DOHH2 (cell line): ENCODE results near the gene ACTR6.

ENCODE experiments used
- H3F3A ChIP-seq: fragments of 200-600 bp; sonication (generic), shearing (Covaris generic); 2 replicates; pipeline ENCODE4 v1.6.0; 2016; ENCODE audit warnings: antibody characterized with exemption, mild to moderate bottlenecking; ENCODE audit not compliant: control insufficient read depth, insufficient read depth
- H3K27ac ChIP-seq: fragments of 200-600 bp; sonication (generic); 2 replicates; pipeline ENCODE4 v1.5.1; 2014; ENCODE audit warnings: low read depth, mild to moderate bottlenecking, low read length, moderate library complexity
- H3K27me3 ChIP-seq: fragments of 200-600 bp; sonication (generic); 2 replicates; pipeline ENCODE4 v1.6.1; 2014; ENCODE audit warnings: mild to moderate bottlenecking, low read length, mixed read lengths; ENCODE audit not compliant: control insufficient read depth
- H3K36me3 ChIP-seq: fragments of 200-600 bp; sonication (generic); 2 replicates; pipeline ENCODE4 v1.6.1; 2014; ENCODE audit warnings: mild to moderate bottlenecking, low read length, moderate library complexity, mixed read lengths; ENCODE audit not compliant: control insufficient read depth
- H3K4me1 ChIP-seq: fragments of 200-600 bp; sonication (generic); 2 replicates; pipeline ENCODE4 v1.6.1; 2014; ENCODE audit warnings: mild to moderate bottlenecking, low read length, mixed read lengths; ENCODE audit not compliant: control insufficient read depth
- H3K4me2 ChIP-seq: fragments of 200-600 bp; sonication (generic); 2 replicates; pipeline ENCODE4 v1.6.0; 2014; ENCODE audit warnings: mild to moderate bottlenecking, low read length, moderate library complexity
- H3K4me3 ChIP-seq: fragments of 200-600 bp; sonication (generic); 2 replicates; pipeline ENCODE4 v1.5.1; 2014; ENCODE audit warnings: mild to moderate bottlenecking, low read length, mixed read lengths
- H3K79me2 ChIP-seq: fragments of 200-600 bp; sonication (generic); 2 replicates; pipeline ENCODE4 v1.6.1; 2014; ENCODE audit warnings: mild to moderate bottlenecking, low read length, mixed read lengths; ENCODE audit not compliant: control insufficient read depth
- H3K9me2 ChIP-seq: fragments of 200-600 bp; sonication (generic); replicated peaks from 2 replicates; pipeline ENCODE4 v1.6.1; 2014; ENCODE audit warnings: mild to moderate bottlenecking, low read length, mixed read lengths; ENCODE audit not compliant: control insufficient read depth
- H3K9me3 ChIP-seq: fragments of 200-600 bp; sonication (generic); 2 replicates; pipeline ENCODE4 v1.6.1; 2014; ENCODE audit warnings: antibody characterized with exemption, low read length, mixed read lengths; ENCODE audit not compliant: control insufficient read depth, insufficient read depth
- H4K20me1 ChIP-seq: fragments of 200-600 bp; sonication (generic); 2 replicates; pipeline ENCODE4 v1.6.0; 2014; ENCODE audit warnings: low read depth, mild to moderate bottlenecking, antibody characterized with exemption, low read length, moderate library complexity; ENCODE audit not compliant: control insufficient read depth, insufficient read depth
- EZH2phosphoT487 ChIP-seq: fragments of 200-600 bp; sonication (generic); IDR thresholded peaks from 2 replicates; pipeline ENCODE4 v1.6.1; 2017; ENCODE audit warnings: borderline replicate concordance, mild to moderate bottlenecking, antibody characterized with exemption, low read length, moderate library complexity, mixed read lengths
- TF ChIP-seq, protein P1 (sequence below): fragments of 200-600 bp; sonication (generic); IDR thresholded peaks from one replicate; pipeline ENCODE4 v1.5.1; 2014; ENCODE audit warnings: antibody characterized with exemption, mild to moderate bottlenecking, low read depth, low read length; ENCODE audit not compliant: poor library complexity, severe bottlenecking

ACTR6 gene

DNA sequence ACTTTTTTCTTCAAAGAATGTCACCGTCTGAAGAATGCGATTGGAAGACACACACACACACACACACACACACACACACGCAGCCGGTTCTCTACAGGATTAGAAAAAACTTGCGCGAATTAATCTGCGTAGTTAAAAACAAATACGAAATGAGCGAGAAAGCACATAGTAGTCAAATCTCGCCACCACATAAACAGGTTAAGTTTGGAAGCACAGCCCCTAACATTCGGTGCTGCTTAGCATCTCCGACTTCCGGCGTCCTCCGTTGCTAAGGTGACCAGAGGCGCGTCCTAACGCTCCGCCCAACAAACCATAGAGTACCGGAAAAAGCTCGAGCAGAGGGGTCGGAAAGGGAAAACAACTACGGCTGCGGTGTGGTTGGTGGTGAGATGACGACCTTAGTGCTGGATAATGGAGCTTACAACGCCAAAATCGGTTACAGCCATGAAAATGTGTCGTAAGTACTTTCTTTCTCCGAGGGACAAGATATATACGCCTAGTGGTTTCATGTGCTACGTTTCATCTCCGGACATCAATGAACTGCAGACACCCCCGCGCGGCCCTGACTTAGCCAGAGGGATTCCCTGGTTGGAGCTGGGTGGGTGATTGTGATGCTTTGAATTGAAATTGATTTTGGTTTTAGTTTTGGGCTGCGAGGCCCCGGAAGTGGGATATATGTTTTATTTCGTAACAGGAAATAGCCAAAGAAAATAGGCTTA, at the start of gene ACTR6:
Gene ACTR6, plus strand, starts transcription at position 353 of the 719 bp plus-strand sequence. Its CDS starts 37 bp downstream, at position 390.
- peak within 1 kb of the TSS; percentile 54 for H3K27ac ChIP-seq
- no peaks in the 10 kb centered on the region for H3K9me3 ChIP-seq
- no peaks in the 10 kb centered on the region for H4K20me1 ChIP-seq
- H3F3A ChIP-seq, result no peaks in the 10 kb centered on the region
- H3K9me2 ChIP-seq, result no peaks in the 10 kb centered on the region
- no peaks in the 10 kb centered on the region for H3K27me3 ChIP-seq
- H3K4me1 ChIP-seq, result peaks cover 29% of the 10 kb centered on the region
- peaks cover 55% of the 10 kb centered on the region for H3K79me2 ChIP-seq
- peaks cover 6% of the 10 kb centered on the region for H3K36me3 ChIP-seq
- H3K4me3 ChIP-seq, result peak within 1 kb of the TSS; percentile 93
- peak within 1 kb of the TSS; percentile 99 for H3K4me2 ChIP-seq
- no peak for TF ChIP-seq EZH2phosphoT487
- TF ChIP-seq, protein P1, sequence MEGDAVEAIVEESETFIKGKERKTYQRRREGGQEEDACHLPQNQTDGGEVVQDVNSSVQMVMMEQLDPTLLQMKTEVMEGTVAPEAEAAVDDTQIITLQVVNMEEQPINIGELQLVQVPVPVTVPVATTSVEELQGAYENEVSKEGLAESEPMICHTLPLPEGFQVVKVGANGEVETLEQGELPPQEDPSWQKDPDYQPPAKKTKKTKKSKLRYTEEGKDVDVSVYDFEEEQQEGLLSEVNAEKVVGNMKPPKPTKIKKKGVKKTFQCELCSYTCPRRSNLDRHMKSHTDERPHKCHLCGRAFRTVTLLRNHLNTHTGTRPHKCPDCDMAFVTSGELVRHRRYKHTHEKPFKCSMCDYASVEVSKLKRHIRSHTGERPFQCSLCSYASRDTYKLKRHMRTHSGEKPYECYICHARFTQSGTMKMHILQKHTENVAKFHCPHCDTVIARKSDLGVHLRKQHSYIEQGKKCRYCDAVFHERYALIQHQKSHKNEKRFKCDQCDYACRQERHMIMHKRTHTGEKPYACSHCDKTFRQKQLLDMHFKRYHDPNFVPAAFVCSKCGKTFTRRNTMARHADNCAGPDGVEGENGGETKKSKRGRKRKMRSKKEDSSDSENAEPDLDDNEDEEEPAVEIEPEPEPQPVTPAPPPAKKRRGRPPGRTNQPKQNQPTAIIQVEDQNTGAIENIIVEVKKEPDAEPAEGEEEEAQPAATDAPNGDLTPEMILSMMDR, result no peak

DNA sequence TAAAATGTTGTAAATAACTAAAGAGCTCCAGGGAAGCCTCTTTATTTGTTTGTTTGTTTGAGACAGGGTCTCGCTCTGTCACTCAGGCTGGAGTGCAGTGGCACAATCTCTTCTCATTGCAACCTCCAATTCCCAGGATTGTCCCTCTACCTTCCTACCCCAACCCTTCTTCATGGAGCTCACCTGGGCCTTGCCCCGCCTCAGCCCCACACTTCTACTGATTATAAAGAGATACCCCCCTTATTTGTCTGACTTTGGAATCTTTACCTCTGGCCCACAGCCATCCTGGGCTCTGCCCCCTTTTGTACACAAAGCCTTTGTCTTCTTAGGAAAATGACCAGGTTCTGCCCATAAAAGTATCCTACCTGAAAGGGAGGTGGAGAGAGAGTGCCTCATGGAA, 48.8 kb upstream of the ACTR6 start:
- H3K4me2 ChIP-seq, result no peak overlapping the region
- no peak overlapping the region for H3K27ac ChIP-seq
- H3K27me3 ChIP-seq, result no peaks in the 10 kb centered on the region
- no peaks in the 10 kb centered on the region for H4K20me1 ChIP-seq
- no peaks in the 10 kb centered on the region for H3K4me1 ChIP-seq
- no peaks in the 10 kb centered on the region for H3K9me3 ChIP-seq
- H3K4me3 ChIP-seq, result no peak overlapping the region
- H3K79me2 ChIP-seq, result no peaks in the 10 kb centered on the region
- no peaks in the 10 kb centered on the region for H3K36me3 ChIP-seq
- H3K9me2 ChIP-seq, result no peaks in the 10 kb centered on the region
- TF ChIP-seq, protein P1, result no peak
- TF ChIP-seq EZH2phosphoT487, result no peak
- no peaks in the 10 kb centered on the region for H3F3A ChIP-seq

DNA sequence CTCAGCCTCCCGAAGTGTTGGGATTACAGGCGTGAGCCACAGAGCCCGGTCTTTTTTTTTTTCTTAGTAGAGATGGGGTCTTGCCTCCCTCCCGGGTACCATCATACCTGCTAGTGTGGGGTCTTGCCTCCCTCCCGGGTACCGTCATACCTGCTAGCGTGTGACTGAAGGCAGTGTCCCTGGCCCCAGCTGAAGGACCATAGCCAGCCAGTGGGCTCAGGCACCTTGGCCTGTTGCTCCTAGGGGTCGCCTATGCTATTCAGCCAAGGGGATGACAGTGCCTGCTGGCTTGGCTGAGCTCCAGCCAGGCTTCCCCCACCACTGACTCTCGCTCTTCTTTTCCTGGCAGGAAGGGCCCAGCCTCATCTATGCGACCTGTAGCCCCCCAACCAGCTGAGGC, 47.5 kb upstream of the ACTR6 start:
- no peaks in the 10 kb centered on the region for H3K36me3 ChIP-seq
- no peaks in the 10 kb centered on the region for H4K20me1 ChIP-seq
- H3K79me2 ChIP-seq, result no peaks in the 10 kb centered on the region
- H3F3A ChIP-seq, result no peaks in the 10 kb centered on the region
- no peaks in the 10 kb centered on the region for H3K9me2 ChIP-seq
- H3K27me3 ChIP-seq, result no peaks in the 10 kb centered on the region
- H3K4me3 ChIP-seq, result no peak overlapping the region
- H3K27ac ChIP-seq, result no peak overlapping the region
- no peak for TF ChIP-seq EZH2phosphoT487
- TF ChIP-seq, protein P1, result no peak
- no peaks in the 10 kb centered on the region for H3K4me1 ChIP-seq
- no peaks in the 10 kb centered on the region for H3K9me3 ChIP-seq
- no peak overlapping the region for H3K4me2 ChIP-seq
